B cell (primary cell): ENCODE data around the gene MYMX. TPM values are rescaled to one million over a fixed set of nuclear protein-coding genes. Genes with fewer than 3 reads are reported as not detected.

Experiments
- ATAC-seq: fragments of 200-7000 bp; cut with Tn5 transposase; one replicate; pipeline ENCODE4 v1.10.0; 2021; ENCODE audit warnings: low read depth, mild to moderate bottlenecking, moderate number of reproducible peaks, moderate library complexity
- CTCF ChIA-PET: fragments of 350-600 bp; sonication (Branson Sonifier 250); formaldehyde crosslinking; loops from one replicate; lab custom pipeline; 2021; ENCODE audit warnings: antibody characterized with exemption, inconsistent platforms; lab: Charles Lee
- POLR2A ChIA-PET: fragments of 350-600 bp; sonication (Branson Sonifier 250); formaldehyde crosslinking; loops from one replicate; lab custom pipeline; 2021; ENCODE audit warnings: antibody characterized with exemption; lab: Charles Lee
- DNase-seq: peaks from one replicate; pipeline ENCODE4 v3.0.0; 2013
- H2AFZ ChIP-seq: 2 replicates; pipeline ENCODE4 v1.6.1; 2012; ENCODE audit warnings: mild to moderate bottlenecking, low read depth, low read length; ENCODE audit not compliant: insufficient read depth, poor library complexity, severe bottlenecking
- H3K27ac ChIP-seq, 2 donors: 1 replicate in 1 of 2; 2 replicates in 1 of 2; pipeline ENCODE4 v1.5.1; 2012 to 2013; ENCODE audit warnings: low read length in 2 of 2, mild to moderate bottlenecking in 2 of 2, moderate library complexity in 1 of 2
- H3K27me3 ChIP-seq, 4 experiments: fragments of 200-600 bp in 1 of 4; sonication (generic) in 1 of 4; replicated peaks in 1 of 4; 1 replicate in 2 of 4; 2 replicates in 2 of 4; pipeline versions ENCODE4 v1.6.1 to v1.7.0; 2013 to 2016; ENCODE audit warnings: low read length in 3 of 4, mild to moderate bottlenecking in 2 of 4, mixed read lengths in 1 of 4, moderate library complexity in 1 of 4; ENCODE audit not compliant: insufficient read depth in 4 of 4, control insufficient read depth in 3 of 4; ENCODE audit errors: control extremely low read depth in 1 of 4
- H3K36me3 ChIP-seq, 2 experiments: replicated peaks in 1 of 2; 1 replicate in 1 of 2; 2 replicates in 1 of 2; pipeline versions ENCODE4 v1.6.1 to v1.7.1; 2013; ENCODE audit warnings: low read length in 1 of 2; ENCODE audit not compliant: insufficient read depth in 2 of 2, control insufficient read depth in 1 of 2; ENCODE audit errors: control extremely low read depth in 1 of 2, extremely low read depth in 1 of 2
- H3K4me1 ChIP-seq, 2 donors: fragments of 200-600 bp in 1 of 2; sonication (generic) in 1 of 2; 1 replicate in 1 of 2; 2 replicates in 1 of 2; pipeline versions ENCODE4 v1.5.1 to v1.6.1; 2013 to 2017; ENCODE audit warnings: low read length in 2 of 2; ENCODE audit not compliant: control insufficient read depth in 2 of 2, insufficient read depth in 2 of 2
- H3K4me2 ChIP-seq: replicated peaks from 2 replicates; pipeline ENCODE3; 2012; ENCODE audit warnings: mild to moderate bottlenecking, low read depth, low read length; ENCODE audit not compliant: poor library complexity, severe bottlenecking
- H3K4me3 ChIP-seq, 5 experiments: fragments of 200-600 bp in 1 of 5; sonication (generic) in 1 of 5; 1 replicate in 3 of 5; 2 replicates in 2 of 5; pipeline versions ENCODE4 v1.5.1 to v1.7.0; 2011 to 2016; ENCODE audit warnings: low read length in 4 of 5, mild to moderate bottlenecking in 4 of 5, low read depth in 2 of 5, control low read depth in 1 of 5, moderate library complexity in 1 of 5; ENCODE audit not compliant: insufficient read depth in 1 of 5; ENCODE audit errors: control extremely low read depth in 1 of 5, extremely low read depth in 1 of 5
- H3K79me2 ChIP-seq: fragments of 200-600 bp; sonication (generic); one replicate; pipeline ENCODE4 v1.6.0; 2016; ENCODE audit warnings: low read length; ENCODE audit not compliant: control insufficient read depth, insufficient read depth
- H3K9ac ChIP-seq: fragments of 200-600 bp; sonication (generic); 2 replicates; pipeline ENCODE4 v1.6.1; 2017; ENCODE audit warnings: mild to moderate bottlenecking, low read length, moderate library complexity
- H3K9me3 ChIP-seq, 3 donors: one replicate each; pipeline versions ENCODE4 v1.6.1 to v1.7.1; 2013; ENCODE audit warnings: low read length in 2 of 3; ENCODE audit not compliant: control insufficient read depth in 2 of 3, insufficient read depth in 1 of 3; ENCODE audit errors: control extremely low read depth in 1 of 3
- H4K20me1 ChIP-seq: 2 replicates; pipeline ENCODE4 v1.6.0; 2012; ENCODE audit warnings: mild to moderate bottlenecking, low read length; ENCODE audit not compliant: insufficient read depth, control insufficient read depth, poor library complexity, severe bottlenecking
- H3K27ac Mint-ChIP-seq: one replicate; pipeline ENCODE4 v1.8.0; 2021; ENCODE audit warnings: mixed read lengths
- H3K27me3 Mint-ChIP-seq: one replicate; pipeline ENCODE4 v1.8.0; 2021; ENCODE audit warnings: mixed read lengths
- H3K4me1 Mint-ChIP-seq: one replicate; pipeline ENCODE4 v1.8.0; 2021; ENCODE audit warnings: mixed read lengths
- H3K4me3 Mint-ChIP-seq: one replicate; pipeline ENCODE4 v1.8.0; 2021; ENCODE audit warnings: mixed read lengths
- H3K9me3 Mint-ChIP-seq: one replicate; pipeline ENCODE4 v1.8.0; 2022; ENCODE audit warnings: mixed read lengths; ENCODE audit not compliant: insufficient read depth
- EZH2 ChIP-seq: IDR thresholded peaks from 2 replicates; pipeline ENCODE4 v1.6.1; 2012; ENCODE audit warnings: borderline replicate concordance, low read depth, mild to moderate bottlenecking, moderate library complexity, low read length; ENCODE audit not compliant: insufficient read depth, poor library complexity, severe bottlenecking
- WGBS: methylation state at CpG from one replicate; pipeline ENCODE4 v1.1.5; 2013; ENCODE audit warnings: missing lambda C conversion rate; ENCODE audit not compliant: insufficient coverage; 5-methylcytosine and 5-hydroxymethylcytosine counted together
- intact Hi-C: fragments of 100-400 bp; cut with micrococcal nuclease; formaldehyde crosslinking; loops from one replicate; pipeline ENCODE4 v1.10.0; 2022
- polyA plus RNA-seq: library from polyadenylated mRNA; depleted of rRNA; stranded (reverse); fragments of >200 nt; gene quantifications from 2 replicates; pipeline ENCODE4 v1.2.3, GENCODE V29; 2012
- total RNA-seq, 2 donors: library from RNA; stranded (reverse); fragments of 120-200 nt in 1 of 2; gene quantifications; 1 replicate in 1 of 2; 2 replicates in 1 of 2; pipeline versions ENCODE4 v1.2.3 to v1.2.4, GENCODE V29; 2013 to 2022
- TF ChIP-seq, protein P1 (sequence below): fragments of 200-600 bp; IDR thresholded peaks from one replicate; pipeline ENCODE4 v1.8.0; 2022; ENCODE audit warnings: antibody characterized with exemption, mild to moderate bottlenecking

The MYMX gene
- total and polyA plus RNA-seq, 2 donors (not counting 1 experiment from before 2014, with no cell fraction given): not detected

GRCh38 chr6:44172731-44173500 is 43.8 kb upstream of the MYMX start:
- POLR2A ChIA-PET: no interaction called here
- CTCF ChIA-PET: interaction anchor here (0.6 to 2.7 kb wide), 35 partner anchors 9 to 176 kb away, joined by 3 to 58 read pairs (median 5); partner anchors contain the start of genes CAPN11 and SLC35B2
- 21% methylated on average over 13 of the region's 15 CpGs for WGBS
- DNase-seq (peak; percentile 83), ATAC-seq (peak; percentile 72)
- TF ChIP-seq EZH2: no peak
- TF ChIP-seq, protein P1, sequence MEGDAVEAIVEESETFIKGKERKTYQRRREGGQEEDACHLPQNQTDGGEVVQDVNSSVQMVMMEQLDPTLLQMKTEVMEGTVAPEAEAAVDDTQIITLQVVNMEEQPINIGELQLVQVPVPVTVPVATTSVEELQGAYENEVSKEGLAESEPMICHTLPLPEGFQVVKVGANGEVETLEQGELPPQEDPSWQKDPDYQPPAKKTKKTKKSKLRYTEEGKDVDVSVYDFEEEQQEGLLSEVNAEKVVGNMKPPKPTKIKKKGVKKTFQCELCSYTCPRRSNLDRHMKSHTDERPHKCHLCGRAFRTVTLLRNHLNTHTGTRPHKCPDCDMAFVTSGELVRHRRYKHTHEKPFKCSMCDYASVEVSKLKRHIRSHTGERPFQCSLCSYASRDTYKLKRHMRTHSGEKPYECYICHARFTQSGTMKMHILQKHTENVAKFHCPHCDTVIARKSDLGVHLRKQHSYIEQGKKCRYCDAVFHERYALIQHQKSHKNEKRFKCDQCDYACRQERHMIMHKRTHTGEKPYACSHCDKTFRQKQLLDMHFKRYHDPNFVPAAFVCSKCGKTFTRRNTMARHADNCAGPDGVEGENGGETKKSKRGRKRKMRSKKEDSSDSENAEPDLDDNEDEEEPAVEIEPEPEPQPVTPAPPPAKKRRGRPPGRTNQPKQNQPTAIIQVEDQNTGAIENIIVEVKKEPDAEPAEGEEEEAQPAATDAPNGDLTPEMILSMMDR: peak; percentile 83
- H3K27ac Mint-ChIP-seq: no peak overlapping the region
- H3K27me3 ChIP-seq: peaks cover 0 to 18% (median under 1%) of the 10 kb centered on the region in 4 experiments
- no peak overlapping the region for H3K4me3 ChIP-seq
- intact Hi-C loops: loop anchor here (1.0 to 5.0 kb wide), 7 partner anchors 49 to 284 kb away; partner anchors contain the start of gene SLC29A1
- no peaks in the 10 kb centered on the region for H4K20me1 ChIP-seq
- no peak overlapping the region for H3K4me3 Mint-ChIP-seq
- no peak overlapping the region for H2AFZ ChIP-seq
- peaks cover 14% of the 10 kb centered on the region for H3K4me1 Mint-ChIP-seq
- no peaks in the 10 kb centered on the region for H3K79me2 ChIP-seq
- peaks cover 0 to 3% (median 0%) of the 10 kb centered on the region in 3 donors for H3K9me3 ChIP-seq
- H3K4me1 ChIP-seq: peaks cover 10 to 18% of the 10 kb centered on the region in 2 donors
- no peak overlapping the region for H3K27ac ChIP-seq
- peaks cover 17% of the 10 kb centered on the region for H3K27me3 Mint-ChIP-seq
- H3K9ac ChIP-seq: no peak overlapping the region
- H3K36me3 ChIP-seq: no peaks in the 10 kb centered on the region
- no peak overlapping the region for H3K4me2 ChIP-seq
- no peaks in the 10 kb centered on the region for H3K9me3 Mint-ChIP-seq
